Measurements from ENCODE around the gene UCK2. TPM values are rescaled to one million over a fixed set of nuclear protein-coding genes. Genes with fewer than 3 reads are reported as not detected.

UCK2 gene
- total and polyA plus RNA-seq, 10 of the 15 experiments (the other 5 are each of a cell fraction or from before 2014, with no cell fraction given): 55.3 to 106 (median 84.9) TPM

GRCh38 chr1:165917166-165917565 lies 89.8 kb downstream of the UCK2 start:
- CTCF ChIA-PET: interaction anchor here (1.0 to 7.0 kb wide), 2 partner anchors 317 to 323 kb away, joined by 3 to 98 read pairs; no protein-coding TSS in a partner anchor
- no peaks in the 10 kb centered on the region for H3K4me1 ChIP-seq (ENCODE audit: control insufficient read depth, insufficient read depth, low read length)
- H3K9ac ChIP-seq (ENCODE audit: control insufficient read depth, insufficient read depth, low read length): no peak overlapping the region
- FAIRE-seq (no peak), DNase-seq (ENCODE audit: low read depth, low spot score) (no peak), ATAC-seq (no peak)
- no TSS peak for BruUV-seq (replicated peaks)
- TF ChIP-seq PML (IDR thresholded peaks at IDR 0.05; ENCODE audit: low read length) (no peak), ZNF24 (IDR thresholded peaks at IDR 0.05) (no peak), ASH2L (IDR thresholded peaks at IDR 0.05; ENCODE audit: borderline replicate concordance, low read depth) (no peak), TCF12 (IDR thresholded peaks at IDR 0.05; ENCODE audit: low read depth, low read length) (no peak), SRF (IDR thresholded peaks at IDR 0.05; ENCODE audit: low read depth in 2 of 2, low read length in 2 of 2) (no peak), ZNF274 (IDR thresholded peaks at IDR 0.05; ENCODE audit: insufficient read depth, insufficient read length) (no peak), PKNOX1 (IDR thresholded peaks at IDR 0.05) (no peak), ZNF217 (IDR thresholded peaks at IDR 0.05) (no peak), NFIC (IDR thresholded peaks at IDR 0.05; ENCODE audit: low read depth, low read length) (no peak), E2F8 (IDR thresholded peaks at IDR 0.05; ENCODE audit: low read depth, partially characterized antibody) (no peak), ZNF207 (IDR thresholded peaks at IDR 0.05; ENCODE audit: borderline replicate concordance) (no peak), SIX5 (IDR thresholded peaks at IDR 0.05; ENCODE audit: low read depth, low read length, severe bottlenecking) (no peak)
- TF ChIP-seq, protein P1, sequence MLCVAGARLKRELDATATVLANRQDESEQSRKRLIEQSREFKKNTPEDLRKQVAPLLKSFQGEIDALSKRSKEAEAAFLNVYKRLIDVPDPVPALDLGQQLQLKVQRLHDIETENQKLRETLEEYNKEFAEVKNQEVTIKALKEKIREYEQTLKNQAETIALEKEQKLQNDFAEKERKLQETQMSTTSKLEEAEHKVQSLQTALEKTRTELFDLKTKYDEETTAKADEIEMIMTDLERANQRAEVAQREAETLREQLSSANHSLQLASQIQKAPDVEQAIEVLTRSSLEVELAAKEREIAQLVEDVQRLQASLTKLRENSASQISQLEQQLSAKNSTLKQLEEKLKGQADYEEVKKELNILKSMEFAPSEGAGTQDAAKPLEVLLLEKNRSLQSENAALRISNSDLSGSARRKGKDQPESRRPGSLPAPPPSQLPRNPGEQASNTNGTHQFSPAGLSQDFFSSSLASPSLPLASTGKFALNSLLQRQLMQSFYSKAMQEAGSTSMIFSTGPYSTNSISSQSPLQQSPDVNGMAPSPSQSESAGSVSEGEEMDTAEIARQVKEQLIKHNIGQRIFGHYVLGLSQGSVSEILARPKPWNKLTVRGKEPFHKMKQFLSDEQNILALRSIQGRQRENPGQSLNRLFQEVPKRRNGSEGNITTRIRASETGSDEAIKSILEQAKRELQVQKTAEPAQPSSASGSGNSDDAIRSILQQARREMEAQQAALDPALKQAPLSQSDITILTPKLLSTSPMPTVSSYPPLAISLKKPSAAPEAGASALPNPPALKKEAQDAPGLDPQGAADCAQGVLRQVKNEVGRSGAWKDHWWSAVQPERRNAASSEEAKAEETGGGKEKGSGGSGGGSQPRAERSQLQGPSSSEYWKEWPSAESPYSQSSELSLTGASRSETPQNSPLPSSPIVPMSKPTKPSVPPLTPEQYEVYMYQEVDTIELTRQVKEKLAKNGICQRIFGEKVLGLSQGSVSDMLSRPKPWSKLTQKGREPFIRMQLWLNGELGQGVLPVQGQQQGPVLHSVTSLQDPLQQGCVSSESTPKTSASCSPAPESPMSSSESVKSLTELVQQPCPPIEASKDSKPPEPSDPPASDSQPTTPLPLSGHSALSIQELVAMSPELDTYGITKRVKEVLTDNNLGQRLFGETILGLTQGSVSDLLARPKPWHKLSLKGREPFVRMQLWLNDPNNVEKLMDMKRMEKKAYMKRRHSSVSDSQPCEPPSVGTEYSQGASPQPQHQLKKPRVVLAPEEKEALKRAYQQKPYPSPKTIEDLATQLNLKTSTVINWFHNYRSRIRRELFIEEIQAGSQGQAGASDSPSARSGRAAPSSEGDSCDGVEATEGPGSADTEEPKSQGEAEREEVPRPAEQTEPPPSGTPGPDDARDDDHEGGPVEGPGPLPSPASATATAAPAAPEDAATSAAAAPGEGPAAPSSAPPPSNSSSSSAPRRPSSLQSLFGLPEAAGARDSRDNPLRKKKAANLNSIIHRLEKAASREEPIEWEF (IDR thresholded peaks at IDR 0.05; ENCODE audit: insufficient replicate concordance, low read depth, low read length): no peak
- TF ChIP-seq, protein P2, sequence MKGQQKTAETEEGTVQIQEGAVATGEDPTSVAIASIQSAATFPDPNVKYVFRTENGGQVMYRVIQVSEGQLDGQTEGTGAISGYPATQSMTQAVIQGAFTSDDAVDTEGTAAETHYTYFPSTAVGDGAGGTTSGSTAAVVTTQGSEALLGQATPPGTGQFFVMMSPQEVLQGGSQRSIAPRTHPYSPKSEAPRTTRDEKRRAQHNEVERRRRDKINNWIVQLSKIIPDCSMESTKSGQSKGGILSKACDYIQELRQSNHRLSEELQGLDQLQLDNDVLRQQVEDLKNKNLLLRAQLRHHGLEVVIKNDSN (IDR thresholded peaks at IDR 0.05; ENCODE audit: borderline replicate concordance, extremely low read length, insufficient read depth, low read depth, low read length): no peak
- no peaks in the 10 kb centered on the region for H3K36me3 ChIP-seq (ENCODE audit: control insufficient read depth in 2 of 2, insufficient read depth in 2 of 2, low read length in 1 of 2)
- SMC1A ChIA-PET (ENCODE audit: uncharacterized antibody, unreplicated experiment): interaction anchor here (6.8 kb wide), 1 partner anchor 317 kb away, joined by 65 read pairs; no protein-coding TSS in a partner anchor
- no peak overlapping the region for H3K4me2 ChIP-seq (ENCODE audit: control insufficient read depth, insufficient read depth)
- H3K4me3 ChIP-seq: no peak overlapping the region
- intact Hi-C loops (cut with micrococcal nuclease; ENCODE audit: unreplicated experiment) (loop anchor here (5.0 kb wide), 1 partner anchor 540 kb away; no protein-coding TSS in a partner anchor), in situ Hi-C loops (cut with MboI) (loop anchor here (5.0 kb wide), 2 partner anchors 315 to 525 kb away; no protein-coding TSS in a partner anchor)
- no peaks in the 10 kb centered on the region for H3K9me3 ChIP-seq (replicated peaks; ENCODE audit: control insufficient read depth, insufficient read depth, low read length)
- H3K27me3 ChIP-seq (replicated peaks in 1 of 2; ENCODE audit: control insufficient read depth in 2 of 2, insufficient read depth in 2 of 2, low read length in 1 of 2): no peaks in the 10 kb centered on the region
- RAD21 ChIA-PET (ENCODE audit: unreplicated experiment): no interaction called here
- H4K20me1 ChIP-seq (ENCODE audit: control insufficient read depth, insufficient read depth): no peaks in the 10 kb centered on the region
- WGBS (ENCODE audit: insufficient coverage, insufficient replicate concordance, low lambda C conversion rate, missing lambda C conversion rate): 66% methylated on average over 4 of the region's 4 CpGs
- no peak overlapping the region for H3K27ac ChIP-seq (ENCODE audit: control insufficient read depth, insufficient read depth)
- H3K79me2 ChIP-seq (ENCODE audit: control insufficient read depth, insufficient read depth, low read length): no peaks in the 10 kb centered on the region
- H2AFZ ChIP-seq (ENCODE audit: control insufficient read depth, low read depth, low read length): no peak overlapping the region
- POLR2A ChIA-PET: no interaction called here
